HepG2 (cell line): ENCODE results near the gene N4BP2. TPM values are rescaled to one million over a fixed set of nuclear protein-coding genes. Genes with fewer than 3 reads are reported as not detected.

ENCODE experiments used
- ATAC-seq: fragments of 200-7000 bp; cut with Tn5 transposase; 3 replicates; pipeline ENCODE4 v1.9.1; 2020; ENCODE audit warnings: mild to moderate bottlenecking, moderate library complexity
- BruUV-seq: library from RNA; stranded (reverse); fragments of 400-500 nt; replicated peaks from 2 replicates; lab custom pipeline; 2021; lab: Mats Ljungman, UMichigan
- CTCF ChIA-PET: fragments of 300-600 bp; formaldehyde crosslinking; extraction: SDS; loops from one replicate; lab custom pipeline; 2021; ENCODE audit warnings: low total read pairs, inconsistent platforms, low intra/inter-chr PET ratio; lab: Yijun Ruan, JAX
- POLR2A ChIA-PET: fragments of 350-600 bp; sonication (Branson Sonifier 250); formaldehyde crosslinking; loops from one replicate; lab custom pipeline; 2020; ENCODE audit warnings: antibody characterized with exemption, inconsistent platforms; lab: Yijun Ruan, JAX
- DNase-seq: peaks from one replicate; pipeline ENCODE4 v3.0.0-alpha.2; 2015; ENCODE audit warnings: low spot score
- FAIRE-seq: peaks from 3 replicates; lab custom pipeline; 2011; peaks lifted over from hg19 to GRCh38; lab: Jason Lieb, UNC
- H2AFZ ChIP-seq: one replicate; pipeline ENCODE4 v1.6.1; 2011; ENCODE audit warnings: low read length, inconsistent platforms
- H3K27ac ChIP-seq: fragments of 300-600 bp; 3 replicates; pipeline ENCODE4 v1.8.0; 2011; ENCODE audit warnings: mixed run types, mild to moderate bottlenecking, mixed read lengths, low read length, inconsistent platforms; ENCODE audit not compliant: insufficient read depth; ENCODE audit errors: extremely low read length
- H3K27me3 ChIP-seq, 2 experiments: fragments of 200-600 bp in 1 of 2; 2 replicates in 1 of 2; 3 replicates in 1 of 2; pipeline versions ENCODE4 v1.6.0 to v1.8.0; 2011; ENCODE audit warnings: low read length in 2 of 2, mild to moderate bottlenecking in 2 of 2, moderate library complexity in 2 of 2, inconsistent platforms in 1 of 2; ENCODE audit not compliant: insufficient read depth in 2 of 2, control insufficient read depth in 1 of 2
- H3K36me3 ChIP-seq, 2 experiments: fragments of 200-600 bp in 1 of 2; replicated peaks in 1 of 2; 2 replicates in 1 of 2; 3 replicates in 1 of 2; pipeline versions ENCODE4 v1.5.1 to v1.8.0; 2011; ENCODE audit warnings: low read length in 2 of 2, inconsistent platforms in 1 of 2; ENCODE audit not compliant: insufficient read depth in 2 of 2, control insufficient read depth in 1 of 2
- H3K4me1 ChIP-seq: 2 replicates; pipeline ENCODE4 v1.5.1; 2012; ENCODE audit warnings: low read length, inconsistent platforms; ENCODE audit not compliant: insufficient read depth
- H3K4me2 ChIP-seq: 2 replicates; pipeline ENCODE4 v1.6.0; 2011; ENCODE audit warnings: low read depth, low read length, inconsistent platforms
- H3K4me3 ChIP-seq, 3 experiments: fragments of 200-600 bp in 1 of 3; sonication (generic), shearing (Covaris generic) in 1 of 3; replicated peaks in 1 of 3; 2 replicates each; pipeline ENCODE4 v1.5.1; 2011 to 2016; ENCODE audit warnings: low read length in 3 of 3, inconsistent platforms in 2 of 3, low read depth in 2 of 3, mild to moderate bottlenecking in 2 of 3, control low read depth in 1 of 3, mixed read lengths in 1 of 3; ENCODE audit not compliant: insufficient read depth in 1 of 3
- H3K79me2 ChIP-seq: one replicate; pipeline ENCODE4 v1.6.1; 2011; ENCODE audit warnings: low read length, inconsistent platforms; ENCODE audit not compliant: insufficient read depth
- H3K9ac ChIP-seq: 2 replicates; pipeline ENCODE4 v1.6.0; 2011; ENCODE audit warnings: mild to moderate bottlenecking, low read depth, low read length, inconsistent platforms; ENCODE audit not compliant: insufficient read depth
- H3K9me3 ChIP-seq: 2 replicates; pipeline ENCODE4 v1.5.1; 2012; ENCODE audit warnings: mild to moderate bottlenecking, low read length
- H4K20me1 ChIP-seq: 2 replicates; pipeline ENCODE4 v1.6.0; 2011; ENCODE audit warnings: inconsistent platforms, mild to moderate bottlenecking, low read length, moderate library complexity; ENCODE audit not compliant: insufficient read depth
- CAMTA2 ChIP-seq: sonication (generic); formaldehyde crosslinking; IDR thresholded peaks from 2 replicates; pipeline ENCODE4 v1.4.0; 2020; ENCODE audit warnings: mild to moderate bottlenecking, missing genetic modification reagents, borderline replicate concordance
- KLF9 ChIP-seq: IDR thresholded peaks from 2 replicates; pipeline ENCODE4 v1.6.1; 2016; ENCODE audit warnings: low read depth
- MYNN ChIP-seq: sonication (generic); formaldehyde crosslinking; IDR thresholded peaks from 2 replicates; pipeline ENCODE4 v1.4.0; 2020; ENCODE audit warnings: mild to moderate bottlenecking, low read depth, missing genetic modification reagents
- POLR2A ChIP-seq, 2 experiments: IDR thresholded peaks; 2 replicates each; pipeline ENCODE4 v1.6.1; 2011; ENCODE audit warnings: low read depth in 2 of 2, low read length in 2 of 2, mild to moderate bottlenecking in 1 of 2, moderate library complexity in 1 of 2; ENCODE audit not compliant: insufficient read depth in 1 of 2
- STAT5B ChIP-seq: sonication (generic); formaldehyde crosslinking; IDR thresholded peaks from 2 replicates; pipeline ENCODE4 v1.4.0; 2020; ENCODE audit warnings: missing genetic modification reagents
- ZFP82 ChIP-seq: sonication (generic); formaldehyde crosslinking; IDR thresholded peaks from 2 replicates; pipeline ENCODE4 v1.5.1; 2020; ENCODE audit warnings: mild to moderate bottlenecking, missing genetic modification reagents, borderline replicate concordance
- ZNF317 ChIP-seq: sonication (generic); formaldehyde crosslinking; IDR thresholded peaks from 2 replicates; pipeline ENCODE4 v1.5.0; 2020; ENCODE audit warnings: mild to moderate bottlenecking, missing genetic modification reagents
- ZNF652 ChIP-seq: IDR thresholded peaks from 2 replicates; pipeline ENCODE4 v1.6.1; 2016; ENCODE audit warnings: low read depth, borderline replicate concordance
- WGBS: methylation state at CpG from one replicate; pipeline ENCODE4 v1.1.6; 2017; ENCODE audit warnings: low lambda C conversion rate; 5-methylcytosine and 5-hydroxymethylcytosine counted together
- in situ Hi-C: cut with HindIII; loops from 2 replicates; pipeline ENCODE4 v1.10.0; 2017; ENCODE audit warnings: low pct_unique_long_range_greater_than_20kb; ENCODE audit not compliant: extremely low pct_ligation_motif_present
- intact Hi-C: fragments of 100-400 bp; cut with micrococcal nuclease; formaldehyde crosslinking; loops from one replicate; pipeline ENCODE4 v1.10.0; 2022; ENCODE audit not compliant: unreplicated experiment
- polyA plus RNA-seq, 8 experiments: library from polyadenylated mRNA; depleted of rRNA in 3 of 8; stranded (reverse) in 7 of 8; unstranded in 1 of 8; fragments of >200 nt; fragmentation: Illumina TruSeq in 4 of 8; extraction: Trizol in 4 of 8; gene quantifications; 2 replicates each; pipeline versions ENCODE4 v1.2.1 to v1.2.3, GENCODE V29; 2011 to 2016; ENCODE audit warnings: low read depth in 4 of 8, missing spikeins in 1 of 8, mixed read lengths in 1 of 8; ENCODE audit not compliant: insufficient read depth in 1 of 8
- total RNA-seq, 5 experiments: library from RNA; depleted of rRNA; stranded (reverse); fragments of >200 nt; fragmentation: Illumina TruSeq; extraction: Trizol; gene quantifications; 2 replicates each; pipeline ENCODE4 v1.2.3, GENCODE V29; 2016; ENCODE audit warnings: low read depth in 1 of 5
- TF ChIP-seq, protein P1 (sequence below): IDR thresholded peaks from 2 replicates; pipeline ENCODE4 v1.6.1; 2016
- TF ChIP-seq, protein P2 (sequence below): sonication (generic); formaldehyde crosslinking; IDR thresholded peaks from 2 replicates; pipeline ENCODE4 v1.4.0; 2020; ENCODE audit warnings: missing genetic modification reagents; ENCODE audit errors: not compliant biosample characterization
- TF ChIP-seq, protein P3 (sequence below): sonication (generic); formaldehyde crosslinking; IDR thresholded peaks from 2 replicates; pipeline ENCODE4 v1.4.0; 2020; ENCODE audit warnings: mild to moderate bottlenecking, missing genetic modification reagents, borderline replicate concordance
- TF ChIP-seq, protein P4 (sequence below): sonication (generic); formaldehyde crosslinking; IDR thresholded peaks from 2 replicates; pipeline ENCODE4 v1.4.0; 2020; ENCODE audit warnings: missing genetic modification reagents

Gene N4BP2
- total and polyA plus RNA-seq, 2 of the 13 experiments (the other 11 are each of a cell fraction or from before 2014, with no cell fraction given): 5.6 to 12.9 TPM

DNA sequence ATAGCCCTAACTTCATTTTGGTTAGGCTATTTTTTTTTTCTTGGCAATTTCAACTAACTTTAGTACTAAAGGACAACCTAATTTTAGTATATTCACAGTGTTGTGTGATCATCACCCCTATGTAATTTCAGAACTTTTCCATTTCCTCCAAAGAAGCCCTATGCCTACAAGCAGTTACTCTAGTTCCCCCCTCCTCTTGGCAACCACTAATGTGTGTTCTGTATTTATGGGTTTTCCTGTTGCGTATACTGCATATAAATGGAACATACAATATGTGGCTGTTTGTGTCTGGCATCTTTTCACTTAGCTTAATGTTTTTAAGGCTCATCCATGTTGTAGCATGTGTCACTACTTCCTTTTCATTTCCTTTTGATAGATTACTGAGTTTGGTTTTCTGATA lies 57.6 kb downstream of the N4BP2 start (continued):
- no peak for TF ChIP-seq MYNN (CRISPR knock-in tag)
- TF ChIP-seq POLR2A (IDR thresholded peaks at IDR 0.05; ENCODE audit: insufficient read depth in 1 of 2, low read depth in 2 of 2, low read length in 2 of 2): no peak
- TF ChIP-seq CAMTA2 (CRISPR knock-in tag): no peak
- TF ChIP-seq, protein P1, sequence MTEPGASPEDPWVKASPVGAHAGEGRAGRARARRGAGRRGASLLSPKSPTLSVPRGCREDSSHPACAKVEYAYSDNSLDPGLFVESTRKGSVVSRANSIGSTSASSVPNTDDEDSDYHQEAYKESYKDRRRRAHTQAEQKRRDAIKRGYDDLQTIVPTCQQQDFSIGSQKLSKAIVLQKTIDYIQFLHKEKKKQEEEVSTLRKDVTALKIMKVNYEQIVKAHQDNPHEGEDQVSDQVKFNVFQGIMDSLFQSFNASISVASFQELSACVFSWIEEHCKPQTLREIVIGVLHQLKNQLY (CRISPR knock-in tag): no peak
- TF ChIP-seq ZFP82 (CRISPR knock-in tag): no peak
- TF ChIP-seq, protein P2, sequence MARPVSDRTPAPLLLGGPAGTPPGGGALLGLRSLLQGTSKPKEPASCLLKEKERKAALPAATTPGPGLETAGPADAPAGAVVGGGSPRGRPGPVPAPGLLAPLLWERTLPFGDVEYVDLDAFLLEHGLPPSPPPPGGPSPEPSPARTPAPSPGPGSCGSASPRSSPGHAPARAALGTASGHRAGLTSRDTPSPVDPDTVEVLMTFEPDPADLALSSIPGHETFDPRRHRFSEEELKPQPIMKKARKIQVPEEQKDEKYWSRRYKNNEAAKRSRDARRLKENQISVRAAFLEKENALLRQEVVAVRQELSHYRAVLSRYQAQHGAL: no peak
- no peak for TF ChIP-seq KLF9 (CRISPR knock-in tag)

DNA sequence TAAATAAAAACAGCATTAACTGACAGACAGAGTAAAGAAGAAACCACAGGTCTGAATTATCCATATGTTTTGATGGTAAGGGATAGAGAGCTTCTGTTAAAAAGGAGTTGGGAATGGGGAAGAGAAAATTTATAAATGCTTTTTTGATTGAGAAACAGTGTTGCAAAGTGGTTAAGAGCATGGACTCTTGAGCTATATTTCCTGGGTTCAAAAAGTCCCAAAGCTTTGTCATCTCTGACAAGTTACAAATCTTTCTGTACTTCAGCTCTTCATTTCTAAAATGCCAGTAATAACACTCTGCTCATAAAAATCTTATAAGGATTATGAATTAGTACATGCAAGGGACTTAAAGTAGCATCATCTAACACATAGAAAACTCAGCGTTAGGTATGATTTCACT lies 62.2 kb downstream of the N4BP2 start:
- Histone ChIP-seq H3K27ac (no peak overlapping the region), H3K36me3 (peaks cover 5% of the 10 kb centered on the region in 2 experiments)
- DNase-seq: no peak
- TF ChIP-seq STAT5B (CRISPR knock-in tag) (no peak), ZNF317 (CRISPR knock-in tag) (no peak), ZNF652 (CRISPR knock-in tag) (no peak)
- TF ChIP-seq, protein P3, sequence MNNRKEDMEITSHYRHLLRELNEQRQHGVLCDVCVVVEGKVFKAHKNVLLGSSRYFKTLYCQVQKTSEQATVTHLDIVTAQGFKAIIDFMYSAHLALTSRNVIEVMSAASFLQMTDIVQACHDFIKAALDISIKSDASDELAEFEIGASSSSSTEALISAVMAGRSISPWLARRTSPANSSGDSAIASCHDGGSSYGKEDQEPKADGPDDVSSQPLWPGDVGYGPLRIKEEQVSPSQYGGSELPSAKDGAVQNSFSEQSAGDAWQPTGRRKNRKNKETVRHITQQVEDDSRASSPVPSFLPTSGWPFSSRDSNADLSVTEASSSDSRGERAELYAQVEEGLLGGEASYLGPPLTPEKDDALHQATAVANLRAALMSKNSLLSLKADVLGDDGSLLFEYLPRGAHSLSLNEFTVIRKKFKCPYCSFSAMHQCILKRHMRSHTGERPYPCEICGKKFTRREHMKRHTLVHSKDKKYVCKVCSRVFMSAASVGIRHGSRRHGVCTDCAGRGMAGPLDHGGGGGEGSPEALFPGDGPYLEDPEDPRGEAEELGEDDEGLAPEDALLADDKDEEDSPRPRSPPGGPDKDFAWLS: no peak
- TF ChIP-seq, protein P4, sequence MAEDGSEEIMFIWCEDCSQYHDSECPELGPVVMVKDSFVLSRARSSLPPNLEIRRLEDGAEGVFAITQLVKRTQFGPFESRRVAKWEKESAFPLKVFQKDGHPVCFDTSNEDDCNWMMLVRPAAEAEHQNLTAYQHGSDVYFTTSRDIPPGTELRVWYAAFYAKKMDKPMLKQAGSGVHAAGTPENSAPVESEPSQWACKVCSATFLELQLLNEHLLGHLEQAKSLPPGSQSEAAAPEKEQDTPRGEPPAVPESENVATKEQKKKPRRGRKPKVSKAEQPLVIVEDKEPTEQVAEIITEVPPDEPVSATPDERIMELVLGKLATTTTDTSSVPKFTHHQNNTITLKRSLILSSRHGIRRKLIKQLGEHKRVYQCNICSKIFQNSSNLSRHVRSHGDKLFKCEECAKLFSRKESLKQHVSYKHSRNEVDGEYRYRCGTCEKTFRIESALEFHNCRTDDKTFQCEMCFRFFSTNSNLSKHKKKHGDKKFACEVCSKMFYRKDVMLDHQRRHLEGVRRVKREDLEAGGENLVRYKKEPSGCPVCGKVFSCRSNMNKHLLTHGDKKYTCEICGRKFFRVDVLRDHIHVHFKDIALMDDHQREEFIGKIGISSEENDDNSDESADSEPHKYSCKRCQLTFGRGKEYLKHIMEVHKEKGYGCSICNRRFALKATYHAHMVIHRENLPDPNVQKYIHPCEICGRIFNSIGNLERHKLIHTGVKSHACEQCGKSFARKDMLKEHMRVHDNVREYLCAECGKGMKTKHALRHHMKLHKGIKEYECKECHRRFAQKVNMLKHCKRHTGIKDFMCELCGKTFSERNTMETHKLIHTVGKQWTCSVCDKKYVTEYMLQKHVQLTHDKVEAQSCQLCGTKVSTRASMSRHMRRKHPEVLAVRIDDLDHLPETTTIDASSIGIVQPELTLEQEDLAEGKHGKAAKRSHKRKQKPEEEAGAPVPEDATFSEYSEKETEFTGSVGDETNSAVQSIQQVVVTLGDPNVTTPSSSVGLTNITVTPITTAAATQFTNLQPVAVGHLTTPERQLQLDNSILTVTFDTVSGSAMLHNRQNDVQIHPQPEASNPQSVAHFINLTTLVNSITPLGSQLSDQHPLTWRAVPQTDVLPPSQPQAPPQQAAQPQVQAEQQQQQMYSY (CRISPR knock-in tag): no peak
- TF ChIP-seq, all 625 proteins: peak for 0
- 97% methylated on average over 1 of the region's 1 CpG for WGBS
- H3K4me2 ChIP-seq: no peak overlapping the region
- no peaks in the 10 kb centered on the region for H4K20me1 ChIP-seq
- intact Hi-C loops (no loop called here), in situ Hi-C loops (no loop called here)
- no TSS peak for BruUV-seq
- no peaks in the 10 kb centered on the region for H3K27me3 ChIP-seq
- FAIRE-seq: no peak
- CTCF ChIA-PET: no interaction called here
- no peaks in the 10 kb centered on the region for H3K4me1 ChIP-seq
- no peaks in the 10 kb centered on the region for H3K9me3 ChIP-seq
- POLR2A ChIA-PET: no interaction called here
- H2AFZ ChIP-seq: no peak overlapping the region
- ATAC-seq: no peak
- H3K4me3 ChIP-seq: no peak overlapping the region
- no peak overlapping the region for H3K9ac ChIP-seq
- H3K79me2 ChIP-seq: no peaks in the 10 kb centered on the region
